LNCaP clone FGC (cell line): ENCODE results near the gene AURKAIP1.

Experiments
- DNase-seq: peaks from one replicate; pipeline ENCODE4 v3.0.0-alpha.2; 2011; ENCODE audit warnings: low read depth
- H3K4me3 ChIP-seq: 2 replicates; pipeline ENCODE4 v1.5.1; 2011; ENCODE audit warnings: mild to moderate bottlenecking, low read depth, low read length, control low read depth
- TF ChIP-seq, protein P1 (sequence below): IDR thresholded peaks from 2 replicates; pipeline ENCODE4 v1.5.1; 2012; ENCODE audit warnings: mild to moderate bottlenecking; ENCODE audit not compliant: control insufficient read depth, insufficient read depth; ENCODE audit errors: extremely low read depth

AURKAIP1 gene

GRCh38 chr1:1347026-1347595 is 27.9 kb downstream of the AURKAIP1 start:
- TF ChIP-seq, protein P1, sequence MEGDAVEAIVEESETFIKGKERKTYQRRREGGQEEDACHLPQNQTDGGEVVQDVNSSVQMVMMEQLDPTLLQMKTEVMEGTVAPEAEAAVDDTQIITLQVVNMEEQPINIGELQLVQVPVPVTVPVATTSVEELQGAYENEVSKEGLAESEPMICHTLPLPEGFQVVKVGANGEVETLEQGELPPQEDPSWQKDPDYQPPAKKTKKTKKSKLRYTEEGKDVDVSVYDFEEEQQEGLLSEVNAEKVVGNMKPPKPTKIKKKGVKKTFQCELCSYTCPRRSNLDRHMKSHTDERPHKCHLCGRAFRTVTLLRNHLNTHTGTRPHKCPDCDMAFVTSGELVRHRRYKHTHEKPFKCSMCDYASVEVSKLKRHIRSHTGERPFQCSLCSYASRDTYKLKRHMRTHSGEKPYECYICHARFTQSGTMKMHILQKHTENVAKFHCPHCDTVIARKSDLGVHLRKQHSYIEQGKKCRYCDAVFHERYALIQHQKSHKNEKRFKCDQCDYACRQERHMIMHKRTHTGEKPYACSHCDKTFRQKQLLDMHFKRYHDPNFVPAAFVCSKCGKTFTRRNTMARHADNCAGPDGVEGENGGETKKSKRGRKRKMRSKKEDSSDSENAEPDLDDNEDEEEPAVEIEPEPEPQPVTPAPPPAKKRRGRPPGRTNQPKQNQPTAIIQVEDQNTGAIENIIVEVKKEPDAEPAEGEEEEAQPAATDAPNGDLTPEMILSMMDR, result no peak
- no peak for DNase-seq
- peak overlapping the region; percentile 71 for H3K4me3 ChIP-seq

DNA sequence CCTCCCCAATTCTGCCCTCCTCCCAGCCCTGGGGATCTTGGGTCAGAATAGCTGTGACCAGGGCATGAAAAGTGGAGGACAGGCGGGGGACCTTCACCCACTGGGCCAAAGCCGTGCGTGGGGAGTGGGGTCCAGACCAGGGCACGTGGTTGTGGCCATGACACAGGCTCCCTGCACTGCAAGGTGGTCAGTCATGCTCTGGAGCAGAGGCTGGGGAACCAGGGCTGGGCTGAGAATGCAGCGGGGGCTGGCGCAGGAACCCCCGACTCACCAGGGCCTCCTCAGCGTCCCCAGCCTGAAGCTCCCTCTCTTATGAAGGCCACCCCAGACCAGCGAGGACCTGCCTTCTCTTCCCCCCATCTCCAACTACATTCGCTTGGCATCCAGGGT is 28.5 kb downstream of the AURKAIP1 start:
- no peak for DNase-seq
- TF ChIP-seq, protein P1, result no peak
- no peak overlapping the region for H3K4me3 ChIP-seq

DNA sequence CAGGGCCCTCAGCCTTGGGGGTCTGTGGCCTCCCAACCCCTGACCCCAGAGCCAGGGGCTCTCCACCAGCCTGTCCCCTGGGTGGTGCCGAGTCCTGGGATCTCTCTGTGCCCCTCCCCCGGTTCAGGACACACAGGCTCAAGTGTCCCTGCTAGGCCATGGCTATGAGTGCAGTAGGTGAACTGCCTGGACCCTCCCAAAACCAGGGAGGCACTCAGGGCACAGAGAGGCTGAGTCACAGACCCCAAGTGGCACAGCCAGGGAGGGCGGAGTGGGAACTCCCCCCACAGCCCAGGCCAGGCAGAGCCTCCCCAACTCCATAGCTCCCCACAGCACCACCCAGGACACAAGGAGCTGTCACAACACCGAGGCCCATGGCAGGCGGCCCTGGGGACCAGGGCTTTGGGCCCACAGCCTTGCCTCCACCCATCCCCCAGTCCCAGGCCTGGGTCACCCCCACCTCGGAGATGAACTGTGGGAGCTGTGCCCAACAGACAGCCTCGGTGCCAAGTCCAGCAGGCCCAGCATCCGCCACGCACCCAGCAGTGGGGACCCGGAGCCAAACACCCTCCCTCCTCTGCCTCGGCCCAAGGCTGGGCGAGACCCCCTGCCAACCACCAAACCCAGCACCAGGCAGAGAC is 29.0 kb downstream of the AURKAIP1 start:
- TF ChIP-seq, protein P1, result no peak

GRCh38 chr1:1345384-1345783 is 29.6 kb downstream of the AURKAIP1 start:
- TF ChIP-seq, protein P1, result no peak
- no peak for DNase-seq
- peak overlapping the region; percentile 45 for H3K4me3 ChIP-seq

More for the DNA sequence above, 29.0 kb downstream of the AURKAIP1 start:
- no peak for DNase-seq
- H3K4me3 ChIP-seq, result no peak overlapping the region

GRCh38 chr1:1344655-1345361 is 30.2 kb downstream of the AURKAIP1 start:
- TF ChIP-seq, protein P1, result peak; percentile 72
- peak overlapping the region; percentile 45 for H3K4me3 ChIP-seq
- no peak for DNase-seq

DNA sequence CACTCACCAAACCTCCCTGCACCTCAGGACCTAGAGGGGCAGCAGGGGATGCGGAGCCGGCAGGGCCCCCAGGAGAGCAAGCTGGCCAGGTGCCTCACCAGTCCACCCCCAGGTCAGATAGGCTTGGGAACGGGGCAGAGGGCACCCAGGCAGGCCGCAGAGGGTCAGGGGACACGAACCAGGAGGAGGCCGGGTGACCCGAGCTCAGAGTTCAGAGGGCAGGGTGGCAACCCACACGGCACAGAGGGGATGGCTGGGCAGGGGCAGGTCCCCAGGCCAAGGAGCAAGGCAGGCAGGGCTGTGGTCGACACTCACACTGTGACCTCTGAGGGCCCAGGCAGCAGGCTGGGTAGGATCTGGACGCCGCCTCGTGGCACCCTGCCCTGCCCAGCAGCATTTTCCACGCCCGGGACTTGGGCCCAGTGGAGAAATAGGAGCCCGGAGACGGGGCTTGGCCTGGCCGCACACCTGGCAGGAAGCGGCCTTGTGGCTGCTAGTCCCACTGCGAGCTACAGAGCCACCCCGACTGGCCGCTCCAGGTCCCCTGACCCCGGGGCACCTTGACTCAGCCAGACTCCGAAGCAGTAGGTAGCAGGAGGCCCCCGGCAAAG is 31.1 kb downstream of the AURKAIP1 start:
- TF ChIP-seq, protein P1, result no peak; the same call in 1 of the 2 replicates
- peak; percentile 53 for DNase-seq
- peak overlapping the region; percentile 45 for H3K4me3 ChIP-seq
